ENCODE results near the gene SLC45A3.

Gene SLC45A3

DNA sequence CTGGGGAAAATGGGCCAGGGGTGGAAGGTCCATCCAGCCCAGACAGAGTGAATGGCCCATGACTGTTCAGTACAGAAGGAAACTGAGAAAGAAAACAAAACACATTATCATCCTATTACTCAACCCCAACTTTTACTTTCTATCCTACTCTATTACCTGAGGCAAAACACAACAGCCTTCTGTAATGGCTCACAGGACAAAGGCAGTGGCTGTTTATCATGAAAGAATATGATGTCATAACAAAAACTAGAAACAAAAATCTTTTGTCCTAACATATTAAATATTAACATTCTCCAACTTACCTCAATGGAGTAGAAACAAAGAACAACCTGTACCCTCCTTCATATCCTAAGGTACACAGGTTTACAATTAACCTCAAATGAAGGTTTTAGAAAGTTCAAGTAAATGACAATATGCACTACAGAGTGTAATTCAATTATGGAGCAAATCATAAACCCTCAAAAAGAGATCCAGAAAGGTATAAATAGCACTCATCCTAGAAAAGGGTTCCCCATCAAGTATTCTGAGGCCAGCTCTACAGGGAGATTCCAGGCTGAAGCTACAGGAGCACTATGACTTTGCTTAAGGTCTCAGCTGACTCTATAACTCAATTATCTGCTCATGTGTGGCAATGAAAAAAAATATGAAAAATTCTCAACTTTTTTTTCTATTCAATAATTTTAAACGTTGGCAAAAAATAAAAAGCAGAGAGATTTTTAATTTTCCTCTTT, 63.6 kb downstream of the SLC45A3 start:
- TF ChIP-seq, protein P1, sequence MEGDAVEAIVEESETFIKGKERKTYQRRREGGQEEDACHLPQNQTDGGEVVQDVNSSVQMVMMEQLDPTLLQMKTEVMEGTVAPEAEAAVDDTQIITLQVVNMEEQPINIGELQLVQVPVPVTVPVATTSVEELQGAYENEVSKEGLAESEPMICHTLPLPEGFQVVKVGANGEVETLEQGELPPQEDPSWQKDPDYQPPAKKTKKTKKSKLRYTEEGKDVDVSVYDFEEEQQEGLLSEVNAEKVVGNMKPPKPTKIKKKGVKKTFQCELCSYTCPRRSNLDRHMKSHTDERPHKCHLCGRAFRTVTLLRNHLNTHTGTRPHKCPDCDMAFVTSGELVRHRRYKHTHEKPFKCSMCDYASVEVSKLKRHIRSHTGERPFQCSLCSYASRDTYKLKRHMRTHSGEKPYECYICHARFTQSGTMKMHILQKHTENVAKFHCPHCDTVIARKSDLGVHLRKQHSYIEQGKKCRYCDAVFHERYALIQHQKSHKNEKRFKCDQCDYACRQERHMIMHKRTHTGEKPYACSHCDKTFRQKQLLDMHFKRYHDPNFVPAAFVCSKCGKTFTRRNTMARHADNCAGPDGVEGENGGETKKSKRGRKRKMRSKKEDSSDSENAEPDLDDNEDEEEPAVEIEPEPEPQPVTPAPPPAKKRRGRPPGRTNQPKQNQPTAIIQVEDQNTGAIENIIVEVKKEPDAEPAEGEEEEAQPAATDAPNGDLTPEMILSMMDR (conservative IDR thresholded peaks at IDR 0.05; ENCODE audit: low read depth, low read length), result no peak
- H3K4me3 ChIP-seq (ENCODE audit: low read length), result no peak overlapping the region
- DNase-seq (ENCODE audit: low read depth), result no peak

DNA sequence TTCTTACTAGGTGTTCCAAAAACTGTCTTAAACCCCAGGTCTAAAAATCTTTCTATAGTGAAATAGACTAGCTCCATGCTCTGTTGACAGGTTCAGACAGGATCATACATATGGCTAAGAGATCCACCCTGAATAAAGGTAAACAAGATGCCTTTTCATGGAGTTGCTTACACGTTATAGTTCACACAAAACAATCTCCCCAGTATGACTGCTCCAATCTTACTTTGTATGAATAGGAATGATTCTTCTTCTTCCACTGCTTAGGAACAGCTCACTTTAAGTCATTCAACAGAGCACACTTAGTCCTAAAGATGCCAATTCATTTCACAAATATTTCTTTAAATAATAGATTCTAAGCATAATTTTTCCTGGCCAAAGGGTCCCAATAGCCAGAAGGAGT, 64.5 kb downstream of the SLC45A3 start:
- TF ChIP-seq, protein P1 (conservative IDR thresholded peaks at IDR 0.05; ENCODE audit: low read depth, low read length), result no peak
- H3K4me3 ChIP-seq (ENCODE audit: low read length), result no peak overlapping the region
- no peak for DNase-seq (ENCODE audit: low read depth)

DNA sequence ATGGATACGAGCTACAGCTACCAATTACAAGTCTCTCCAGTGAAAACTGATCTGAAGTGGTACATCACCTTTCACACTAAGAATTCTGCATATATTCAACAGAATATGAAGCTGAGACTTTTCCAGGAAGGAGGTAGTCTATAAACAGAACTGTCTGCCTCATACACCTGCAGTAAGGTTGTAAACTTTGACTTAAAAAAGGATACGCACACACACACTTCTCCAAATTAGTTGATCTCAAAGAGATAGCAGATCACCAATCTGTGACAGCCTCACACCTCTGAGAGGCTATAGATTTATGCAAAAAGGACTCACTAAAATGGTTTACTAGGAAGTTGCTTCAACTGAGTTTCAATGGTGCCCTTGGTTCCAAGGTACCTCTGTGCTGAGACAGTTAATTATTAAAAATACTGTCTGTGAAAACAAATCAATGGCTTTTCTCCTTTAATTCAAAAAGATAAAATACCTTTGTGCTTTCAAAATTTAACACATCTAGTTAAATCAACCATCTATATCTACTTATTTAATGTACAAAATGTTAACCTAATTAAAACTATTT, 66.4 kb downstream of the SLC45A3 start:
- no peak for DNase-seq (ENCODE audit: low read depth)
- no peak overlapping the region for H3K4me3 ChIP-seq (ENCODE audit: low read length)
- TF ChIP-seq, protein P1 (conservative IDR thresholded peaks at IDR 0.05; ENCODE audit: low read depth, low read length), result no peak

DNA sequence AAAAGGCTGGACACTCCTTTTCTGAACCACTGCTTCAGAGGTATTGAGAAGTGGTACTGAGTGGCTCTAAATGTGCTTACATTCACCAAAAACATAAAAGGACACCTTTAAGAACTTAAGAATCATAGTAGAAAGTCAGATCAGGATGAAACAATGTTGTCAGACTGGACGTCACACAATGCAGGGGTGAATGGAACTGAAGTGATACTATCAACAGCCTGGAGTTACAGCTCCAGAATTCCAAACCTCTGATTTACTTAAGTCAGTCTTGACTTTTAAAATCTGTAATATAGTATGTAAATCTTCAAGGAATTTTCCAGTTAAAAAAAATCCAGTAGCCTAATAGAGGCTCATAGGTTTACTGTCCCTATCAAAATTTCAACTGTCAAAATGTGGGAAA, 67.8 kb downstream of the SLC45A3 start:
- H3K4me3 ChIP-seq (ENCODE audit: low read length), result no peak overlapping the region
- TF ChIP-seq, protein P1 (conservative IDR thresholded peaks at IDR 0.05; ENCODE audit: low read depth, low read length), result no peak
- DNase-seq (ENCODE audit: low read depth), result no peak

DNA sequence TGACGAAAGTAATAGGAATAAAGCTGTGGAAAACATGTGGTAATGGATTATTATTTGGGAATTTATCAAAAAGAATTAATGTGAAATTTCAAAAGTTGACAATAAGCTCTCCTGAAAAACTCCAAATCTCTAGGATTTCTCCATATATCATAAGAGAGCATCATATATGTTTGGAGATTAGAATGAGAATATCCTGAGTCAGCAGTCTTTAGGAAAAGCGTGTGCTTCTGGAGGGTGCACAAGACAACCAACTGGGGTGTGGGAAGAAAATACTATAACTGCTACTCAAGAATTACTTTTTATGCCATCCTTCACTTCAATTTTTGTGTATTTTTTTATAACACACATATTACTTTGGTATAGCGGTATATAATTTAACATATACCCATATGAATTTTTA, 68.2 kb downstream of the SLC45A3 start:
- no peak for DNase-seq (ENCODE audit: low read depth)
- TF ChIP-seq, protein P1 (conservative IDR thresholded peaks at IDR 0.05; ENCODE audit: low read depth, low read length), result no peak
- no peak overlapping the region for H3K4me3 ChIP-seq (ENCODE audit: low read length)

DNA sequence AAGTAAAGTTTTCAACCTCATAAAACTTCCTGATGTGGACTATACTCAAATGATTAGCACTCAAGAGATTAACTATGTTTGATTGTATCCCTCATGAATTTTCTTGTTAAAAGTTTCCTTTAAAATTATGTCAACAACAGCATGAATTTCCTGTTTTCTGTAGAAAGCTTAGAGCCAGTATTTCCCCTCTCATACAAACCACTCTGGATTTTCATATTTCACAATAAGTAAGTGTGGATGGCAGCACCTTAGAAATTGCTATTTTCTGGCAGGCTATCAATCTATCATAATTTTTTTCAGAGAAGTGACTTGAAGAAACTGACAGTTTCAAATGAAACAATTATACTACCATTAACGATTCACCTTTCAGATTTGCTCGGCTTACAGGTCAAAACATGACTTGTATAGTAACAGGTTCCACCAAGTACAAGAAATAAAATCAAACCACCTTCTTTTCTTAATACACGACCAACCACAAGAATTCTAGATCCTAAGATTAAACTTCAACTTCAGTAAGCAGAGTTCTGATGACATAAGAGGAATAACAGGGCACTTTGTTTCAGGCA, 69.3 kb downstream of the SLC45A3 start:
- TF ChIP-seq, protein P1 (conservative IDR thresholded peaks at IDR 0.05; ENCODE audit: low read depth, low read length), result no peak
- peak; percentile 87 for DNase-seq (ENCODE audit: low read depth)
- no peak overlapping the region for H3K4me3 ChIP-seq (ENCODE audit: low read length)

DNA sequence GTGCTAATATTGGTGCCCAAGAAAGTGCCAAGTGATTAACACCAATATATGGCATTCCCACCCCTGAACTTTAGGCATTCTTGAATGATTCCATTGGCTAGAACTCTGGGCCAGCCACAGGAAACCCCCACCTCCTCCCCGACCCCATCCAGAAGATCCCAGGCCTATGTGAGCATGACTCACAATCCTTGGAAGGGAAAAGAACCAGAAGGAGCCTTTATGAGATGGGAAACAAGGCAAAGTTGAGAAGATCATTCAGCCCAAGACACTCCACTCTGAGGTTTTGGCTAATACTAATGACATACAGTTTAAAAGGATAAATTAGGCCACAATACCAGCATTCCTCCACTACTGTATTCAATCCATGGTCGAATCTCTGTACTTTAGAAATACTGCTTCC, 70.3 kb downstream of the SLC45A3 start:
- TF ChIP-seq, protein P1 (conservative IDR thresholded peaks at IDR 0.05; ENCODE audit: low read depth, low read length), result no peak
- DNase-seq (ENCODE audit: low read depth), result peak; percentile 62
- no peak overlapping the region for H3K4me3 ChIP-seq (ENCODE audit: low read length)
